NCI-H345 treated with DMSO at 0.1 percent for 48 hours (cell line): ENCODE data around the gene TMEM130.
A peak's percentile ranks its signal among the peaks of the same experiment; 100 is the strongest.
"Not testable (repeated sequence)": the region's sequence is repeated elsewhere in the genome, so short reads cannot be mapped to it uniquely, and the experiment has no call there.

Source experiments
- DNase-seq: peaks from one replicate; lab custom pipeline; 2025; ENCODE audit not compliant: unreplicated experiment; lab: John Stamatoyannopoulos, UW

TMEM130 gene

DNA sequence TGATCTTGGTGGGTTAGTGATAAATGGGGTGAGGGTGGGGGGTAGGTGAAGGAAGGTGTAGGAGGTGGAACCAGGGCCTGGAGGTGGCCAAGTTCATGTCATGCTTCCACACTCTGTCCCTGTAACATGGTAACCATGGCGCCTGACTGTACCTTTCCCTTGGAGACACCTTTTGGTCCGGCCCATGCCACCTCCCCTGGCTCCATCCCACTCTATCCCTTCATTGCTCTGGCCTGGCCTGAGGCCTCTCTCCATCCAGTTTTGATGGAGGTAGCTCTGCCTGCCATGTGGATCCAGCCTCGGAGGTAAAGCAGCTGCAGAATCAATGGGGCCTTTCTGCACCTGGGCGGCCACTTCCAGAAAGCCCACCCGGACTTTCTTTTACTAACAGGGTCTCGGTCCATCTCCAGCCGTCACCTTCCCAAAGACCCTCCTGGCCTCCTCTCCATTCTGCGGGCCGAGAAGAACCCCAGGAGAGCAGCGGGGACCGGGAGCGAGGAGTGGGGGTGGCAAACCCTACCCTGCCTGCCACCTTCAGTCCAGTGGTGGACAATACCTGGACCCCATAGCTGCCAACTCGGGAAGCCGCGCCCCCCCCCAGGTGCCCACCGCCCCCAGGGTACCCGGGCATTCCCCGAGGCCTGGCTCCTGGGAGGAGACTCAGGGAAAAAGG is 8.0 kb upstream of the TMEM130 start:
- DNase-seq = no peak

- DNase-seq = no peak
Observed at GRCh38 chr7:98877146-98877545, 7.3 kb upstream of the TMEM130 start.

GRCh38 chr7:98875501-98875900 is 5.7 kb upstream of the TMEM130 start:
- DNase-seq = no peak

DNA sequence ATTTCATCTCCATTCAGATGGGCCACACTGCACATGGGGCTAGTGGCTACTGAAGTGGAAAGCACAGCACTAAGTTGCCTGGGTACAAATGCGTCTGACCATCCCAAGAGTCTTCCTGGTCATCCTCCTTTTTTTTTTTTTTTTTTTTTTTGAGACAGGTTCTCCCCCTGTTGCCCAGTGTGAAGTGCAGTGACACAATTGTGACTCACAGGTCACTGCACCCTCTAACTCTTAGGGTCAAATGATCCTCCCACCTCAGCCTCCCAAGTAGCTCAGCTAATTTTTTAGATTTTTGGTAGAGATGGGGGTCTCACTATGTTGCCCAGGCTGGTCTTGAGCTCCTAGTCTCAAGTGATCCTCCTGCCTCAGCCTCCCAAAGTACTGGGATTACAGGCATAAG is 5.1 kb upstream of the TMEM130 start:
- DNase-seq = no peak

DNA sequence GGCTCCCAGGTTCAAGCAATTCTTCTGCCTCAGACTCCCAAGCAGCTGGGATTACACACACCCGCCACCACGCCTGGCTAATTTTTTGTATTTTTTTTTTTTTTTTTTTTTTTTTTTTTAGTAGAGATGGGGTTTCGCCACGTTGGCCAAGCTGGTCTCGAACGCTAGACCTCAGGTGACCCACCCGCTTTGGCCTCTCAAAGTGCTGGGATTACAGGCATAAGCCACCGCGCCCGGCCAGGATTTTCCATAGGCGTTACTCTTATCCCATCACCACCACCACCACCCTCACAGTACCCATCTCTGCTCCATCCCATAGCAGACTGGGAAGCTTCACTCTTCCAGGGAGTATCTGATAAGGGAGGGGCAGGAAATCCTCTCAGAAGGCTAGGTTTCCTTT is 3.8 kb upstream of the TMEM130 start:
- not testable (repeated sequence) for DNase-seq

DNA sequence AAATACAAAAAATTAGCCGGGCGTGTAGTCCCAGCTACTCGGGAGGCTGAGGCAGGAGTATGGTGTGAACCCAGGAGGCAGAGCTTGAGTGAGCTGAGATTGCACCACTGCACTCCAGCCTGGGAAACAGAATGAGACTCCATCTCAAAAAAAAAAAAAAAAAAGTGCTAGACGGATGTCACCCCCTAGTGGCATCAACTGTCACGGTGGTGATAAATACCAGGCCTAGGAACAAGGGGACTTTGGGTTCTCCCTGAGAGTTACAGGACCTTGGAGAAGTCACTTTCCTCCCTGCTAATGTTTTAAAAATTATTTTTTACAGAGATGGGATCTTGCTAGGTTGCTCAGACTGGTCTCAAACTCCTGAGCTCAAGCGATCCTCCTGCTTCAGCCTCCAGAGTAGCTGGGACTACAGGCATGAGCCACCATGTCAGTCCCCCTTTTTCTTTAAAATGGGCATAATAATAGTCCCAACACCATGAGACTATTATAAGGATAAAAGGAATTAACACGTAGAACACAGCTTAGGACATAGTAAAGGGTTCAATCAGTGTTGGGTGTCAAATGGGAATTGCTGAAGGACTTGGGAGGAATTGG is 2.6 kb upstream of the TMEM130 start:
- no peak for DNase-seq

GRCh38 chr7:98870807-98871491 is 1.1 kb upstream of the TMEM130 start:
- no peak for DNase-seq

DNA sequence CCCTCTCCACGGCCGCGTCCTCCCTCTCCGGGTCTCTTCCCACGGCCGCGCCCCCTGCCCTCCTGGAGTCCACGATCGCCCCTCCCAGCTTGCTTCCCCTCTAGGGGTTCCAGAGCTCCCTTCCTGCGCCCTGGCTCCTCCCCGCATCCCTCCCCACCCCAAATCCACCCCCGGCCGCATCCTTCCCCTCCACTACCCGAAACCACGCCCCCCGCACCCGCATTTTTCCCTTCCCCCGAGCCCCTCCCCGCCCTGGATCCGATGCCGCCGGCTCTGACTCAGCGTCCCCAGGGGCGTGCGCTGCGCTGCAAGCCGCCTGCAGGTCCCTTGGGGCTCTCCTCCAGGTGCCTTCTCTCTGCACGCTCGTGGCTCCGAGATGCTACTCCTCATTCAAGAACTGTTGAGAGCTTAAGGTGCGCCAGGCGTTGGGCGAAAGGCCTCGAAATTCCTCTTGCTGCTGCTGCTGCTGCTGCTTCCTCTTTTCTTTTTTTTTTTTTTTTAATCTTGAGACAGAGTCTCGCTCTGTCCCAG is 372 bp upstream of the TMEM130 start:
- DNase-seq = peak; percentile 37

DNA sequence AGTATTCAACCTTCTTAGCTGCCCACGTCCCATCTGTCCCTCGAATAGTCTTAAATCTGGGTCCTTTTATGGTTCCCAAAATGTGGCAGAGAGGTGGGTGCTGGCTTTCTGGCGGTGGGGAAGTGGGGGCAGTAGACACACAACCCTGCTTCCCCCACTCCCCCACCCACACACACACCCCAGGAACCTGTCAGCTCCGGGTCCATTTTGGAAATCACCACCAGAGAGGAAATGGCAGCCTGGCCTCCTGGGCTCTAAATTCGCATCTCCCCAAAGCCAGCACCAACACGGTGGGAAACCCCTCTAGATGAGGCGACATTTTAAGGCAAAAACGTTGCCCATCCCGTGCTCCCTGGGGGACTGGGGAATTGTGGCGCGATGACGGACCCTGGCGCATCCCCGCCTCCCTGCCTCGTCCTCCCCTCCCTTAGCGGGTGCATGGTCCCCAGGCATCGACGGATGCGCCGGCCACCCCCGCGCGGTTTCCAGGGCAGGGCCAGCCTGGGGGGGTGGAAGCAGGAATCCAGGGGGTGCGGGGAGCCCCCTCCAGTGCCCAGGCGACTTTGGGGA is 702 bp downstream of the TMEM130 start:
- no peak for DNase-seq

GRCh38 chr7:98868450-98868849 is 1.4 kb downstream of the TMEM130 start:
- DNase-seq = no peak

DNA sequence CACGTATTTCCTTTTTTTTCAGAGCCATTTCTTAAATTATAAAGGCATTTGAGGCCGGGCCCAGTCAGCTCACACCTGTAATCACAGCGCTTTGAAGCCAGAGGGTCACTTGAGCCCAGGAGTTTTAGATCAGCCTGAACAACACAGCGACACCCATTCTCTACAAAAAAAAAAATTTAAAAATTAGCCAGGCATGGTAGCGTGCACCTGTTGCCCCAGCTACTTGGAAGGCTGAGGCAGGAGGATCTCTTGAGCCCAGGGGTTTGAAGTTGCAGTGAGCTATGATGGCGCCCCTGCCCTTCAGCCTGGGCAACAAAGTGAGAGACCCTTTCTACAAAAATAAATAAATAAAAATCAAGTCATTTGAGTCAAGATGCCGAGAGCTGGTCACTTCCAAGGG is 3.0 kb downstream of the TMEM130 start:
- DNase-seq = no peak

- DNase-seq = no peak
Observed at GRCh38 chr7:98866351-98866750, 3.5 kb downstream of the TMEM130 start.

GRCh38 chr7:98864731-98865453 is 4.9 kb downstream of the TMEM130 start:
- no peak for DNase-seq

DNA sequence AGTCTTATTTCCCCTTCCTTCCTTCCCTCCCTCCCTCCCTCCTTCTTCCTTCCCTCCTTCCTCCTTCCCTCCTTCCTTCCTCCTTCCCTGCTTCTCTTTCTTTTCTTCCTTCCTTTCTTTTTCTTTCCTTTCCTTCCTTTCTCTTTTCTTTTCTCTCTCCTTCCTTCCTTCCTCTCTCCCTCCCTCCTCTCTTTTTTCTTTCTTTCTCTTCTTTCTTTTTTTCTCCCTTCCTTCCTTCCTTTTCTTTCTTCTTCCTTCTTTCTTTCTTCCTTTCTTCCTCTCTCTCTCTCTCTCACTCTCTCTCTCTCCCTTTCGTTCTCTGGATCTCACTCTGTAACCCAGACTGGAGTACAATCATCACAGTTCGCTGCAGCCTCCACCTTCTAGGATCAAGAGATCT is 6.2 kb downstream of the TMEM130 start:
- no peak for DNase-seq

GRCh38 chr7:98862716-98863420 is 6.9 kb downstream of the TMEM130 start:
- DNase-seq = no peak

GRCh38 chr7:98862203-98862602 is 7.6 kb downstream of the TMEM130 start:
- no peak for DNase-seq

- DNase-seq = no peak
Observed at GRCh38 chr7:98860071-98860470, 9.7 kb downstream of the TMEM130 start.

DNA sequence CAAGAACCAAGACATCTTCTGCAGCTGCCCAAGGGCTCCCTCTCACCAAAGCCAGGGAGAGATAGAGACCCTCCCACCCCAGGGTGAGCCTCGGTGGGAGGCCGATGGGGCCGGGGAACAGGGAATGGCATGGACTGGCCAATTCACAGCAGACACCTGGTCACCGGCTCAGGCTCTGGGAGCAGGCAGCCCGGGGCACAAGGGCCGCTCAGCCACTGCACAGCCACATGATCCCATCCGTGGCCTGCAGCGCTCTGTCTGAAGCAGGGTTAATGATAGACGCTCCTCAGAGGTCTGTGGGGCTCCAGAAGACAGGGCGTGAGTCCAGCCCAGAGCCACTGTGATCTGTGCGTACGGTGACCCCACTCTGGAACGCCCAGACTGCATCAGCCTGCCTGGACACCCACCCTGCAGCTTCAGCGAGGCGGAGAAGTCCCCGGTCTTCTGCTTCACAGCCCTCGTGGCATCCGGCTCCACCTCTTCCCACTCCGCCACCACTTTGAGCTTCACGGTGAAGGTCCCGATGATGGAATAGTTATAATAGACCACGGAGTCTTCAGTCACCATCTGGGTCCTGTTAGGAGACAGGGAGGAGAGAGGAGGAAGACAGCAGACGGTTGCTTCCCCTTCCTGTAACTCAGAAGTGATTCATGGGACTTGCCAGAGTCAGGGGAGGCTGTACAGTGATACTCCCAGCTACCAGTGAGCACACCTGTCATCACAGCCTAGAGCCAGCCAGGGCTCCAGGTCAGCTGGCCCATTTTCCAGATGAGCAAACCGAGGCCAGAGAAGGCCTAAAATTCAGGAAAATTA is 14.0 kb downstream of the TMEM130 start:
- DNase-seq = no peak

DNA sequence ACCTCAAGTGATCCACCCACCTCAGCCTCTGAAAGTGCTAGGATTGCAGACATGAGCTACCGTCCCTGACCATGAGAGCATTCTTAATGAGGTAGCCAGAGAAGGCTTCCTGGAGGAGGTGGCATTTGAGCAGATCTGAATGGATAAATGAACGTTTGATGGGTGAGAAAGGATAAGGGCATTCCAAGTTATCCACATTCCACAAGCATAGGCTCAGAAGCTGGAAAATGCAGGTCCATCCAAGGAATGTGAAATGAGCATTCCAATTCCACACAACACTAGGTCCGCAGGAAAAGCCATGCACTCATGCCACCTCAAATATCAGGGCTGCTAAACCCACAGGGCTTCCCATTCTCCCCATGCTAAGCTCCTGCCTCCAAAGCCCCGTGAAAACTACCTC is 17.0 kb downstream of the TMEM130 start:
- no peak for DNase-seq

GRCh38 chr7:98848918-98849317 is 20.9 kb downstream of the TMEM130 start:
- DNase-seq = no peak
